Erythroblast (primary cell): ENCODE data around the gene TMED7.

ENCODE experiments used
- GATA1 ChIP-seq: IDR thresholded peaks from 2 replicates; pipeline ENCODE4 v1.6.1; 2011; ENCODE audit warnings: low read depth, mild to moderate bottlenecking, control low read depth, low read length, moderate library complexity
- POLR2A ChIP-seq: IDR thresholded peaks from 2 replicates; pipeline ENCODE4 v1.6.1; 2011; ENCODE audit warnings: mild to moderate bottlenecking, low read length

GRCh38 chr5:115568668-115569067, 57.2 kb downstream of the TMED7 start:
- TF ChIP-seq POLR2A (no peak), GATA1 (no peak)
